Hepatocyte (in vitro differentiated cells): Measurements from ENCODE around the gene MDH1B. TPM values are rescaled to one million over a fixed set of nuclear protein-coding genes. Genes with fewer than 3 reads are reported as not detected.
"Not testable (repeated sequence)": the region's sequence is repeated elsewhere in the genome, so short reads cannot be mapped to it uniquely, and the experiment has no call there.

Source experiments
- DNase-seq: peaks from one replicate; pipeline ENCODE4 v3.0.0-alpha.2; 2016; ENCODE audit warnings: low spot score
- H2AFZ ChIP-seq: fragments of 200-600 bp; sonication (generic); 2 replicates; pipeline ENCODE4 v1.6.0; 2016; ENCODE audit warnings: antibody characterized with exemption, mild to moderate bottlenecking
- H3K27ac ChIP-seq: fragments of 200-600 bp; sonication (generic); 2 replicates; pipeline ENCODE4 v1.5.1; 2016; ENCODE audit warnings: mild to moderate bottlenecking
- H3K27me3 ChIP-seq: fragments of 200-600 bp; sonication (generic); 2 replicates; pipeline ENCODE4 v1.6.1; 2016
- H3K36me3 ChIP-seq: fragments of 200-600 bp; sonication (generic); replicated peaks from 2 replicates; pipeline ENCODE4 v1.5.1; 2016; ENCODE audit warnings: low read depth; ENCODE audit not compliant: insufficient read depth
- H3K4me1 ChIP-seq: fragments of 200-600 bp; sonication (generic); 2 replicates; pipeline ENCODE4 v1.5.1; 2016; ENCODE audit warnings: mild to moderate bottlenecking, moderate library complexity; ENCODE audit not compliant: insufficient read depth
- H3K4me2 ChIP-seq: fragments of 200-600 bp; sonication (generic); 2 replicates; pipeline ENCODE4 v1.6.0; 2016
- H3K4me3 ChIP-seq: fragments of 200-600 bp; sonication (generic); 2 replicates; pipeline ENCODE4 v1.5.1; 2016; ENCODE audit warnings: mild to moderate bottlenecking
- H3K79me2 ChIP-seq: fragments of 200-600 bp; sonication (generic); 2 replicates; pipeline ENCODE4 v1.6.0; 2017; ENCODE audit warnings: mild to moderate bottlenecking
- H3K9me2 ChIP-seq: fragments of 200-600 bp; sonication (generic); replicated peaks from 2 replicates; pipeline ENCODE4 v1.6.0; 2017; ENCODE audit warnings: mild to moderate bottlenecking; ENCODE audit not compliant: insufficient read depth
- H3K9me3 ChIP-seq: fragments of 200-600 bp; sonication (generic); 2 replicates; pipeline ENCODE4 v1.5.1; 2016; ENCODE audit warnings: low read depth, mild to moderate bottlenecking
- H4K20me1 ChIP-seq: fragments of 200-600 bp; sonication (generic); 2 replicates; pipeline ENCODE4 v1.6.0; 2016; ENCODE audit warnings: mild to moderate bottlenecking; ENCODE audit not compliant: insufficient read depth, poor library complexity, severe bottlenecking
- EZH2 ChIP-seq: fragments of 200-600 bp; sonication (generic); IDR thresholded peaks from 2 replicates; pipeline ENCODE4 v1.6.1; 2016; ENCODE audit warnings: antibody characterized with exemption, mild to moderate bottlenecking, borderline replicate concordance
- EZH2phosphoT487 ChIP-seq: fragments of 200-600 bp; sonication (generic); IDR thresholded peaks from one replicate; pipeline ENCODE4 v1.6.1; 2018; ENCODE audit warnings: antibody characterized with exemption, mild to moderate bottlenecking, low read depth, moderate library complexity; ENCODE audit not compliant: unreplicated experiment, severe bottlenecking
- WGBS: methylation state at CpG from one replicate; pipeline ENCODE4 v1.1.6; 2016; ENCODE audit warnings: low lambda C conversion rate; ENCODE audit errors: missing lambda C conversion rate; 5-methylcytosine and 5-hydroxymethylcytosine counted together
- polyA plus RNA-seq: library from polyadenylated mRNA; unstranded; fragments of >200 nt; fragmentation: Nextera tagmentation; extraction: Ambion mirVana; gene quantifications from 2 replicates; pipeline ENCODE4 v1.2.1, GENCODE V29; 2016
- total RNA-seq: library from RNA; depleted of rRNA; stranded (reverse); fragments of >200 nt; gene quantifications from 2 replicates; pipeline ENCODE4 v1.2.3, GENCODE V29; 2014
- TF ChIP-seq, protein P1 (sequence below): fragments of 200-600 bp; sonication (generic); IDR thresholded peaks from 2 replicates; pipeline ENCODE4 v1.5.1; 2016; ENCODE audit warnings: antibody characterized with exemption, mild to moderate bottlenecking; ENCODE audit not compliant: poor library complexity

Gene MDH1B
- total and polyA plus RNA-seq, 2 experiments from 2014 or later, result 0.07 to 0.35 TPM

DNA sequence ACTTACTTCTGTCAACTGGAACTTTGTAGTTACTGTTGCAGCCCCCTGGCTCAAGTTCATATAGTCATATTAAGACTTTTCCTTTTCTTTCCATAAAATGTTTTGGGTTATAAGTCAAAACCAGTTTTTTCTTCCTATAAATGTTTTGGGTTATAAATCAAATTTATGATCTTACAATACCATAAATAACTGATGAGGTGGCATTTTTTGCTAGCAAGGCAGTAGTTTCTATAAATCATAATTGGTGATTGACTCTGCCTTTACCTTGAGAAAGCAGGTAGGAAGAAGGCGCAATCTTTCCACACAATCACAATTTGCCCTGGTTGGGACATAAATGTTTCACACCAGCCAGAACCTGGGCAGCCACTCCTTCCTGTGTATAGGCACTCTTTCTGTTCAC, 41.8 kb downstream of the MDH1B start:
- H4K20me1 ChIP-seq, result no peaks in the 10 kb centered on the region
- H3K27ac ChIP-seq, result no peak overlapping the region
- no peaks in the 10 kb centered on the region for H3K9me2 ChIP-seq
- no peaks in the 10 kb centered on the region for H3K9me3 ChIP-seq
- H2AFZ ChIP-seq, result no peak overlapping the region
- no peaks in the 10 kb centered on the region for H3K36me3 ChIP-seq
- H3K4me2 ChIP-seq, result no peak overlapping the region
- no peak overlapping the region for H3K4me3 ChIP-seq
- no peaks in the 10 kb centered on the region for H3K79me2 ChIP-seq
- no peak for TF ChIP-seq EZH2
- no peak for TF ChIP-seq EZH2phosphoT487
- H3K4me1 ChIP-seq, result no peaks in the 10 kb centered on the region
- no peak for DNase-seq
- no peaks in the 10 kb centered on the region for H3K27me3 ChIP-seq
- WGBS, result 90% methylated on average over 1 of the region's 1 CpG

GRCh38 chr2:206721256-206721920, 43.7 kb downstream of the MDH1B start:
- TF ChIP-seq EZH2, result no peak
- TF ChIP-seq EZH2phosphoT487, result no peak
- TF ChIP-seq, protein P1, sequence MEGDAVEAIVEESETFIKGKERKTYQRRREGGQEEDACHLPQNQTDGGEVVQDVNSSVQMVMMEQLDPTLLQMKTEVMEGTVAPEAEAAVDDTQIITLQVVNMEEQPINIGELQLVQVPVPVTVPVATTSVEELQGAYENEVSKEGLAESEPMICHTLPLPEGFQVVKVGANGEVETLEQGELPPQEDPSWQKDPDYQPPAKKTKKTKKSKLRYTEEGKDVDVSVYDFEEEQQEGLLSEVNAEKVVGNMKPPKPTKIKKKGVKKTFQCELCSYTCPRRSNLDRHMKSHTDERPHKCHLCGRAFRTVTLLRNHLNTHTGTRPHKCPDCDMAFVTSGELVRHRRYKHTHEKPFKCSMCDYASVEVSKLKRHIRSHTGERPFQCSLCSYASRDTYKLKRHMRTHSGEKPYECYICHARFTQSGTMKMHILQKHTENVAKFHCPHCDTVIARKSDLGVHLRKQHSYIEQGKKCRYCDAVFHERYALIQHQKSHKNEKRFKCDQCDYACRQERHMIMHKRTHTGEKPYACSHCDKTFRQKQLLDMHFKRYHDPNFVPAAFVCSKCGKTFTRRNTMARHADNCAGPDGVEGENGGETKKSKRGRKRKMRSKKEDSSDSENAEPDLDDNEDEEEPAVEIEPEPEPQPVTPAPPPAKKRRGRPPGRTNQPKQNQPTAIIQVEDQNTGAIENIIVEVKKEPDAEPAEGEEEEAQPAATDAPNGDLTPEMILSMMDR, result no peak
- no peaks in the 10 kb centered on the region for H4K20me1 ChIP-seq
- H3K36me3 ChIP-seq, result no peaks in the 10 kb centered on the region
- H3K9me2 ChIP-seq, result no peaks in the 10 kb centered on the region
- H2AFZ ChIP-seq, result no peak overlapping the region
- H3K79me2 ChIP-seq, result no peaks in the 10 kb centered on the region
- H3K4me2 ChIP-seq, result no peak overlapping the region
- no peaks in the 10 kb centered on the region for H3K27me3 ChIP-seq
- H3K9me3 ChIP-seq, result no peaks in the 10 kb centered on the region
- H3K4me3 ChIP-seq, result no peak overlapping the region
- no peaks in the 10 kb centered on the region for H3K4me1 ChIP-seq
- H3K27ac ChIP-seq, result no peak overlapping the region
- 66% methylated on average over 4 of the region's 4 CpGs for WGBS
- DNase-seq, result no peak

DNA sequence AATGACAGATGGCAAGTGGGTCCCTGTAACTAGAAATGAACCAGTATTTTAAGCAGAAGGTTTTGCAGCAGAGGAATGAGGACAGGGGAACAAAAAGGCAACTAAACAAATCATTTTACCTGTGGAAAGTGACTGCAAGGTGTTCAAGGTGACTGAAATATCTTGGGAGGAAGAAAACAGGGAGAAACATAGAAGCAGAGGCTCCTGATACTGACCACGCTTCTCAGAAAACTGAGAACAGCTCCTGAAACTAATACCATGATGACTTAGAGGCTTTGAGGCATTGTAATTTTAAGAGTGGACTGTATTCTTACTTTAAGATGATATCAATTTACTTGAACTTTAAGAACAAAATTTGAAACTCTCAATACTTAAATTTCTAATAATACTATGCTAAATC, 46.8 kb downstream of the MDH1B start, which contains the start of gene DYTN:
DYTN (minus strand) TSS at position 101 of the 400 bp plus-strand sequence. CDS start 117 bp downstream, outside the sequence.
- no peak for DNase-seq
- TF ChIP-seq EZH2, result no peak
- no peaks in the 10 kb centered on the region for H3K4me1 ChIP-seq
- no peak within 1 kb of the TSS for H3K4me2 ChIP-seq
- no peaks in the 10 kb centered on the region for H3K9me3 ChIP-seq
- H3K4me3 ChIP-seq, result no peak within 1 kb of the TSS
- H3K27me3 ChIP-seq, result no peaks in the 10 kb centered on the region
- no peaks in the 10 kb centered on the region for H3K79me2 ChIP-seq
- no peak within 1 kb of the TSS for H2AFZ ChIP-seq
- no peak within 1 kb of the TSS for H3K27ac ChIP-seq
- H4K20me1 ChIP-seq, result no peaks in the 10 kb centered on the region
- WGBS, result 79% methylated on average over 1 of the region's 1 CpG
- no peaks in the 10 kb centered on the region for H3K36me3 ChIP-seq
- H3K9me2 ChIP-seq, result no peaks in the 10 kb centered on the region

- Histone ChIP-seq H3K27me3 (no peaks in the 10 kb centered on the region), H4K20me1 (no peaks in the 10 kb centered on the region), H3K27ac (no peak overlapping the region), H3K9me3 (no peaks in the 10 kb centered on the region), H3K36me3 (no peaks in the 10 kb centered on the region), H3K4me1 (no peaks in the 10 kb centered on the region), H3K4me3 (no peak overlapping the region), H2AFZ (no peak overlapping the region), H3K79me2 (no peaks in the 10 kb centered on the region), H3K4me2 (no peak overlapping the region), H3K9me2 (no peaks in the 10 kb centered on the region)
- DNase-seq, result no peak
- WGBS, result 76% methylated on average over 3 of the region's 3 CpGs
- TF ChIP-seq, protein P1, result no peak
- TF ChIP-seq EZH2 (no peak), EZH2phosphoT487 (no peak)
These were observed 48.5 kb downstream of the MDH1B start for GRCh38 chr2:206716623-206717022.

- H3K9me2 ChIP-seq, H3K9me3 ChIP-seq, H4K20me1 ChIP-seq, H3K27me3 ChIP-seq, DNase-seq, H3K4me3 ChIP-seq, H3K4me2 ChIP-seq, H3K79me2 ChIP-seq, H2AFZ ChIP-seq, H3K27ac ChIP-seq, H3K36me3 ChIP-seq, H3K4me1 ChIP-seq: not testable (repeated sequence)
- WGBS, result 66% methylated on average over 4 of the region's 4 CpGs
These were observed 49.9 kb downstream of the MDH1B start for GRCh38 chr2:206715183-206715582.
